NCI-H1048 (cell line): Measurements from ENCODE around the gene SLC45A2.
"Not testable (repeated sequence)": the region's sequence is repeated elsewhere in the genome, so short reads cannot be mapped to it uniquely, and the experiment has no call there.

Experiments used
- DNase-seq: peaks from one replicate; lab custom pipeline; 2025; lab: John Stamatoyannopoulos, UW

SLC45A2 gene

DNA sequence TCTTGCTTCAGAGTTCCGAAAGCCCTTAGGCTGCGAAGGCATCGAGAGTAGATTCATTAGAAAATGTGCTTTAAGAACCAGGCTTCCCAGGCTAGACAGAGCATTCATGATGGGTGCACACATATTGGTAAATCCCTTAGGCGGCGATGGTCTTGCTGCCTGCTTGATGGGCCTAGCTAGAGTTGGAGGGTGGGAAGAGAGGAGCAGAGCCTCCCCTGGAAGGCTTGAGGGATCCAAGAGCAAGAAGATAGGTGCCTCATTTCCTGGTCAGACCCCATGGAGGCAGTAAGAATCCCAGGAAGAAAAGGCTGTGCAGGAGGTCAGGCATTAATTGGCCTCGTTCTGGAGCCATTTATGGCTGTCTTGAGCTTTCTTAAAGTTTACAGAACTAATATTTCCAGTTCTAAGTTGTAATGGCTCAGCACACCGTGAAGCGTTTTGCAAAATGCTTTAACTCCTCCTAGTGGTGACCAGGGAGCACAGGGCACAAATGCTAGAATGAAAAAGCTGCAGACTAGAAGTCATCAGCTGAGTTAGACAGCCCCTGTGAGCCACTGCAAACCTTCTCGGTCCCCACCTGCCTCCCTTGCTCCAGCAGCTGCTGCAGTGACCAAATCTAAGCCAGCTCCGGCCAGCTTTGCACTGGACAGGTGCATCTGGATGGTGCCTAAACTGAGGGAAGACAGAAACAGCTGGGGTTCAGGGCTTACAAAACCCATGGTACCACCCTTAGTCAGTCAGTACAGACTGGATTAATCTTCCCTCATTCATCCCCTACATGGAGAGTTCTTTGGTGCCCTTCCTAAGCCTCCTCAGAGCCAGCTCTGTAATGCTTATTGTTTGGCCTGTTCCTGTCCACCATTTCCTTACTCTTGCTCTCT, 14.7 kb downstream of the SLC45A2 start:
- DNase-seq, result no peak

GRCh38 chr5:33968211-33969005, 16.1 kb downstream of the SLC45A2 start:
- no peak for DNase-seq

- no peak for DNase-seq
These were observed 17.7 kb downstream of the SLC45A2 start for GRCh38 chr5:33966805-33967204.

- DNase-seq, result no peak
These were observed 20.3 kb downstream of the SLC45A2 start for GRCh38 chr5:33964132-33964700.

GRCh38 chr5:33958176-33958575, 26.3 kb downstream of the SLC45A2 start:
- DNase-seq, result no peak

- no peak for DNase-seq
These were observed 26.8 kb downstream of the SLC45A2 start for GRCh38 chr5:33957577-33958150.

DNA sequence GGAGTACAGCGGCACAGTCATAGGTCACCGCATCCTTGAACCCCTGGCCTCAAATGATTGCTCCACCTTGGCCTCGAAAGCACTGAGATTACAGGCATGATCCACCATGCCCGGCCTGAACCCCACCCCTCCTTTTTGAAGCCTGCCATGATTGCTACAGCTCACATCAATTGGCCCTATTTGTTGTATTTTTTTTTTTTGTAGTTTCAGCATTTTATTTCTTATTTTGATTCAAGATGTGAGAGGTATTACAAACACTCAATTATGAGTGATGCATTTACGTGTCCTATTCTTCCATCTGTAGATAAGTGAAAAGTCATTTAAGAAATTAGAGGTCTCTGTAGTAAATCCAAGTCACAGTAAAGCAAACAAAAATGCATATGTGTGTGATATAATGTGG, 32.3 kb downstream of the SLC45A2 start:
- DNase-seq, result not testable (repeated sequence)

DNA sequence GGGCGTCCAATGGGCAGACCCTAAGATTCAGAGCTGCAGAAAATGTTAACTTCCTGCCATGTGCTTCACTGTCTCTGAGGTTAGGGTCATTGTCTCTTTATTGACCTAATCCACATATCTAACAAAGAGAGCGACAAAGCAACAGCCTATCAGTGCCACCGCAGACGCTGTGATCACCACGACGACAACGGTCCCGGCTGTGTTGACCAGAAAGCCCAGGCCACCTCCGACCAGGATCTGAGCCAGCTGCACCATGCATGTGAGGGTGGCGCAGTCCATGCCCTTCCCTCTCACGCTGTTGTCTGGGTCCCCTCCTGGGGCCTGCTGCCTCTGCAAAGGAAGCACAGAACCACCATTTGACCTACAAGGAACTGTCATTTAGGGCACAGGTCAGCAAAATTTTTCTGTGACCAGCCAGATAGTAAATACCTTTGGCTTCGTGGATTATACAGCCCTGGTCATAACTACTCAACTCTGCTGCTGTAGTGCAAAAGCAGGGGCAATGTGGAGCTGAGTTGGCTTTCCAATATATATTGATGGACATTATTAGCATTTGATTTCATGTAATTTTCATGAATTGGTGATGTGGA, 39.9 kb downstream of the SLC45A2 start:
- no peak for DNase-seq

DNA sequence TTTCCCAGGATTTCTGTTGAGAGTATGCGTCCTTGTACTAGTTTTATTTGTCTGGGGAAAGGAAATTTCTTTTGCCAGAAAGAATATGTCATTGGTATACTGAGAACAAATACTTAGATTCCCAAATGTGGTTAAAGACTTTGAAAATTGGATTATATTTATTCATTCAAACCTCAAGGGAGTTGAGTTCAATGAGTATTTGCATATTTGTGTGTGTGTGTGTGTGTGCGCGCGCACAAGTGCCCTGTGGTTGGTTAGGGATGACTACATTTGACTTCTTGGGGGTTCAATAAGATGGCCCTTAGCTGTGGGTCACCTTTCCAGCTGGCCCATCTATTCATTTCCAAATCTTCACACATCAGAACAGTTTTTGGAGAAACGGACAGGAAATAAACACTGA, 43.4 kb downstream of the SLC45A2 start:
- DNase-seq, result no peak

GRCh38 chr5:33939556-33940262, 44.8 kb downstream of the SLC45A2 start:
- no peak for DNase-seq

DNA sequence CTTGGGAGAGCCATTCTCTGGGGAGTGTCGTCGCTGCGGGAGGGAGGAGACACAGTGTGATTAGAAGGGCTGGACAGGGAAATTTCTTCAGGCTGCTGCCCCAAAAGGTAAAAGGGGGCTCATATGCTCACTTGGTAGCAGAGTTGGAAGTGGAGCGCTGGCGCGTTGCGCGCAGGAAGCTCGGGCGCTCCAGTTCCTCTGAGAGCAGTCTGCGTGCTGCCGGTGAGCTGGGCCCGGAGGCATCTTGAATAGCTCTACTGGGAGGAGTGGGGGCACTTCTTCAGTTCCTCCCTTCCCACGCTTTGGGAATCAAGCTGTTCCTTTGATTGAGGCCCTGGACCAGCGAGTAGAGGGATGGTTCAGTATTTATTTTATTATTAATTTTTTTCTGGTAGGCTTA, 45.6 kb downstream of the SLC45A2 start:
- no peak for DNase-seq

GRCh38 chr5:33938507-33938796, 46.0 kb downstream of the SLC45A2 start:
- DNase-seq, result no peak

DNA sequence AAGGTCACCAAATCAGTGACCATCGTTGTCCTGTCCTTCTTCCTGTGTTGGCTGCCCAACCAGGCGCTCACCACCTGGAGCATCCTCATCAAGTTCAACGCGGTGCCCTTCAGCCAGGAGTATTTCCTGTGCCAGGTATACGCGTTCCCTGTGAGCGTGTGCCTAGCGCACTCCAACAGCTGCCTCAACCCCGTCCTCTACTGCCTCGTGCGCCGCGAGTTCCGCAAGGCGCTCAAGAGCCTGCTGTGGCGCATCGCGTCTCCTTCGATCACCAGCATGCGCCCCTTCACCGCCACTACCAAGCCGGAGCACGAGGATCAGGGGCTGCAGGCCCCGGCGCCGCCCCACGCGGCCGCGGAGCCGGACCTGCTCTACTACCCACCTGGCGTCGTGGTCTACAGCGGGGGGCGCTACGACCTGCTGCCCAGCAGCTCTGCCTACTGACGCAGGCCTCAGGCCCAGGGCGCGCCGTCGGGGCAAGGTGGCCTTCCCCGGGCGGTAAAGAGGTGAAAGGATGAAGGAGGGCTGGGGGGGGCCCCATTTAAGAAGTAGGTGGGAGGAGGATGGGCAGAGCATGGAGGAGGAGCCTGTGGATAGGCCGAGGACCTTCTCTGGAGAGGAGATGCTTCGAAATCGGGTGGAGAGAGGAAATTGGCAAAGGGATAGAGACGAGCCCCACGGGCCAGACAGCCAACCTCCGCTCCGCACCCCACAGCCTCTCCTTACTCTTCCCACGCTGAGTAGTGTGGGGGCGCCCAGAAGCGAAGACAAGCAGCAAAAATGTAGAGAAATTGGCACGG, 46.6 kb downstream of the SLC45A2 start:
- DNase-seq, result no peak

GRCh38 chr5:33937017-33937706, 47.3 kb downstream of the SLC45A2 start:
- DNase-seq, result no peak

DNA sequence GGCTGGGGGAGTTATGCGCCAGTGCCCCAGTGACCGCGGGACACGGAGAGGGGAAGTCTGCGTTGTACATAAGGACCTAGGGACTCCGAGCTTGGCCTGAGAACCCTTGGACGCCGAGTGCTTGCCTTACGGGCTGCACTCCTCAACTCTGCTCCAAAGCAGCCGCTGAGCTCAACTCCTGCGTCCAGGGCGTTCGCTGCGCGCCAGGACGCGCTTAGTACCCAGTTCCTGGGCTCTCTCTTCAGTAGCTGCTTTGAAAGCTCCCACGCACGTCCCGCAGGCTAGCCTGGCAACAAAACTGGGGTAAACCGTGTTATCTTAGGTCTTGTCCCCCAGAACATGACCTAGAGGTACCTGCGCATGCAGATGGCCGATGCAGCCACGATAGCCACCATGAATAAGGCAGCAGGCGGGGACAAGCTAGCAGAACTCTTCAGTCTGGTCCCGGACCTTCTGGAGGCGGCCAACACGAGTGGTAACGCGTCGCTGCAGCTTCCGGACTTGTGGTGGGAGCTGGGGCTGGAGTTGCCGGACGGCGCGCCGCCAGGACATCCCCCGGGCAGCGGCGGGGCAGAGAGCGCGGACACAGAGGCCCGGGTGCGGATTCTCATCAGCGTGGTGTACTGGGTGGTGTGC, 48.0 kb downstream of the SLC45A2 start, which contains the start of gene RXFP3:
Gene RXFP3 (plus strand): TSS at position 6 of the 636 bp plus-strand sequence. CDS start 355 bp downstream, at position 361.
- no peak for DNase-seq

DNA sequence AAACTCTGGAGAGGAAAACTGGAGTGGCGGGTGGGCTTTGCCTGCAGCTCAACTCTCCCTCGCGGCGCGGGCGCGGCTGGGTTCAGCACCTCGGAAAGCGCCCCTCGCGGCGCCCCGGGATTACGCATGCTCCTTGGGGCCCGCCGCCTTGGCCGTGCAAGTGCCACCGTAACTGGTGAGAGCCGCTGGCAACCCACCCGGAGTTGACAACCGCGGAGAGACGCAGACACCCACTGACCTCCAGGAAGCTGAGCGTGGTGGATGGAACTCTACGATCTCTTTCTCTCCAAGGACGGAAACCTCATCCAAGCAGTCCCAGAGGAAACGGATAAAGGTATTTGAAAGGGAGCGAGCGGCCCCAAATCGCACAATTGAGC, 48.5 kb downstream of the SLC45A2 start:
- peak; percentile 55 for DNase-seq

- DNase-seq, result no peak
These were observed 50.3 kb downstream of the SLC45A2 start for GRCh38 chr5:33934176-33934575.

DNA sequence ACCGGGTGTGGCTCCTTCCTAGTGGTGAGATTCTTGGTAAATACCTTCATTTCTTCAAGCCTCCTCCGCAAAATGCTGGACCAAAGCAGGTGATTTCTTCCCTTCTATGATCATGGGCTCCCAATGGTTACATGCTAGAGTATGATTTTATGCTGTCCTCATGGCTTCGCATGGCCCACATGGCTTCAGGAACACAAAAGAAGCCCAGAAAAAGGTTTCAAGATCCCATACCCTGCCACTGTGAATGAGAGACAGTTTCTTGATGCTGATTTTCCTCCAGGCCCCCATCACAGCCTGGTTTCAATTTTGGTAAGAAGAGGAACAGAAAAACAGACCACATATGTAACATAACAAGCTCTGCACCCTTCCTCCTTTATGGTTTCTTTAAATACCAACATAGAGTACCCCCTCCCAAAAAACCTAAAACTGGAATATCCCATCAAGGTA, 50.7 kb downstream of the SLC45A2 start:
- no peak for DNase-seq

- no peak for DNase-seq
These were observed 53.4 kb downstream of the SLC45A2 start for GRCh38 chr5:33931136-33931535.
